K562 (cell line): Measurements from ENCODE around the gene KPNA1. TPM values are rescaled to one million over a fixed set of nuclear protein-coding genes. Genes with fewer than 3 reads are reported as not detected.
A peak's percentile ranks its signal among the peaks of the same experiment; 100 is the strongest.

Experiments
- ARNT ChIP-seq, 2 experiments: fragments of 450-650 bp; IDR thresholded peaks; 2 replicates each; pipeline ENCODE4 v1.6.1; 2016; ENCODE audit warnings: mild to moderate bottlenecking in 1 of 2
- CBX2 ChIP-seq: fragments of 200-600 bp; sonication (generic); IDR thresholded peaks from one replicate; pipeline ENCODE4 v1.6.1; 2012; ENCODE audit warnings: mild to moderate bottlenecking, low read length, inconsistent platforms; ENCODE audit not compliant: insufficient read depth, poor library complexity, severe bottlenecking
- DIDO1 ChIP-seq: fragments of 450-650 bp; IDR thresholded peaks from 2 replicates; pipeline ENCODE4 v1.6.1; 2016; ENCODE audit warnings: low read depth, missing biosample characterization, missing genetic modification characterization
- EP300 ChIP-seq: IDR thresholded peaks from 2 replicates; pipeline ENCODE4 v1.6.1; 2012; ENCODE audit warnings: low read length, improper control_type of control experiment
- FOSL1 ChIP-seq: fragments of 200-800 bp; sonication (Bioruptor generic); conservative IDR thresholded peaks from 2 replicates; pipeline ENCODE4 v1.6.1; 2016; ENCODE audit warnings: missing genetic modification characterization, missing compliant biosample characterization
- KLF13 ChIP-seq: fragments of 450-650 bp; IDR thresholded peaks from 2 replicates; pipeline ENCODE4 v1.6.1; 2016; ENCODE audit warnings: missing genetic modification characterization, low read depth, mild to moderate bottlenecking, missing compliant biosample characterization, moderate library complexity, borderline replicate concordance
- MAFK ChIP-seq: IDR thresholded peaks from 2 replicates; pipeline ENCODE4 v1.6.1; 2011; ENCODE audit warnings: low read length, improper control_type of control experiment
- MXI1 ChIP-seq: IDR thresholded peaks from 2 replicates; pipeline ENCODE4 v1.6.1; 2011; ENCODE audit warnings: low read depth, mild to moderate bottlenecking, improper control_type of control experiment, low read length
- NELFE ChIP-seq: IDR thresholded peaks from 2 replicates; pipeline ENCODE4 v1.6.1; 2011; ENCODE audit warnings: mild to moderate bottlenecking; ENCODE audit not compliant: insufficient read depth, insufficient read length
- NR2C1 ChIP-seq, 2 experiments: fragments of 450-650 bp; IDR thresholded peaks; 2 replicates each; pipeline ENCODE4 v1.6.1; 2017; ENCODE audit warnings: mild to moderate bottlenecking in 2 of 2, antibody characterized with exemption in 1 of 2, inconsistent platforms in 1 of 2, missing compliant biosample characterization in 1 of 2, missing genetic modification characterization in 1 of 2
- SIN3A ChIP-seq, 2 experiments: fragments of 150-350 bp in 1 of 2; IDR thresholded peaks; 2 replicates each; pipeline ENCODE4 v1.6.1; 2011 to 2016; ENCODE audit warnings: borderline replicate concordance in 2 of 2, low read depth in 2 of 2, low read length in 2 of 2, mild to moderate bottlenecking in 2 of 2, moderate library complexity in 2 of 2; ENCODE audit not compliant: control insufficient read depth in 1 of 2
- SMAD4 ChIP-seq: fragments of 250-450 bp; sonication (Bioruptor Pico); conservative IDR thresholded peaks from 2 replicates; pipeline ENCODE4 v1.8.0; 2021; ENCODE audit warnings: inconsistent platforms, mild to moderate bottlenecking, moderate library complexity
- ZBTB7A ChIP-seq: IDR thresholded peaks from 2 replicates; pipeline ENCODE4 v1.6.1; 2011; ENCODE audit warnings: low read depth, mild to moderate bottlenecking, low read length, moderate library complexity, borderline replicate concordance; ENCODE audit not compliant: control insufficient read depth
- ZNF140 ChIP-seq: fragments of 250-450 bp; sonication (Bioruptor Pico); IDR thresholded peaks from 2 replicates; pipeline ENCODE4 v1.8.0; 2021; ENCODE audit warnings: moderate library complexity, mild to moderate bottlenecking, inconsistent platforms
- ZNF23 ChIP-seq: fragments of 250-450 bp; sonication (Bioruptor Pico); IDR thresholded peaks from 2 replicates; pipeline ENCODE4 v1.4.0; 2020; ENCODE audit warnings: mild to moderate bottlenecking
- ZNF589 ChIP-seq: fragments of 200-800 bp; sonication (Bioruptor generic); IDR thresholded peaks from 2 replicates; pipeline ENCODE4 v1.6.1; 2016; ENCODE audit warnings: low read depth, missing genetic modification characterization, missing compliant biosample characterization
- polyA plus RNA-seq, 8 experiments: library from polyadenylated mRNA; depleted of rRNA in 4 of 8; stranded (reverse) in 5 of 8; unstranded in 3 of 8; fragments of >200 nt; fragmentation: Nextera tagmentation in 2 of 8; fragmentation: Illumina TruSeq in 1 of 8; extraction: Ambion mirVana in 2 of 8; extraction: Trizol in 1 of 8; gene quantifications; 2 replicates each; pipeline versions ENCODE4 v1.2.1 to v1.2.3, GENCODE V29; 2011 to 2014; ENCODE audit warnings: inconsistent platforms in 1 of 8, missing spikeins in 1 of 8
- total RNA-seq, 7 experiments: library from RNA; depleted of rRNA in 6 of 7; stranded (reverse); fragments of >200 nt in 6 of 7; fragmentation: Illumina TruSeq in 2 of 7; extraction: Trizol in 2 of 7; gene quantifications; 2 replicates each; pipeline versions ENCODE4 v1.2.1 to v1.2.3, GENCODE V29; 2011 to 2021; ENCODE audit warnings: low replicate concordance in 1 of 7
- TF ChIP-seq, protein P1 (sequence below), 2 experiments: fragments of 250-450 bp in 1 of 2; fragments of 450-650 bp in 1 of 2; sonication (Bioruptor Pico) in 1 of 2; IDR thresholded peaks; 2 replicates each; pipeline versions ENCODE4 v1.6.1 to v1.8.0; 2016 to 2021; ENCODE audit warnings: mild to moderate bottlenecking in 2 of 2, moderate library complexity in 2 of 2, missing compliant biosample characterization in 1 of 2, missing genetic modification characterization in 1 of 2
- TF ChIP-seq, protein P2 (sequence below): fragments of 450-650 bp; IDR thresholded peaks from 2 replicates; pipeline ENCODE4 v1.6.1; 2014; ENCODE audit warnings: low read depth, mild to moderate bottlenecking, moderate library complexity, borderline replicate concordance
- TF ChIP-seq, protein P3 (sequence below): sonication (generic); formaldehyde crosslinking; IDR thresholded peaks from 2 replicates; pipeline ENCODE4 v1.8.0; 2023; ENCODE audit warnings: mild to moderate bottlenecking, missing genetic modification reagents
- TF ChIP-seq, protein P4 (sequence below): sonication (generic); formaldehyde crosslinking; IDR thresholded peaks from 2 replicates; pipeline ENCODE4 v1.8.1; 2023; ENCODE audit warnings: mild to moderate bottlenecking, missing genetic modification reagents

The KPNA1 gene
- total and polyA plus RNA-seq, 9 of the 15 experiments (the other 6 are each of a cell fraction or from before 2014, with no cell fraction given), result 9.3 to 53.8 (median 33.5) TPM

DNA sequence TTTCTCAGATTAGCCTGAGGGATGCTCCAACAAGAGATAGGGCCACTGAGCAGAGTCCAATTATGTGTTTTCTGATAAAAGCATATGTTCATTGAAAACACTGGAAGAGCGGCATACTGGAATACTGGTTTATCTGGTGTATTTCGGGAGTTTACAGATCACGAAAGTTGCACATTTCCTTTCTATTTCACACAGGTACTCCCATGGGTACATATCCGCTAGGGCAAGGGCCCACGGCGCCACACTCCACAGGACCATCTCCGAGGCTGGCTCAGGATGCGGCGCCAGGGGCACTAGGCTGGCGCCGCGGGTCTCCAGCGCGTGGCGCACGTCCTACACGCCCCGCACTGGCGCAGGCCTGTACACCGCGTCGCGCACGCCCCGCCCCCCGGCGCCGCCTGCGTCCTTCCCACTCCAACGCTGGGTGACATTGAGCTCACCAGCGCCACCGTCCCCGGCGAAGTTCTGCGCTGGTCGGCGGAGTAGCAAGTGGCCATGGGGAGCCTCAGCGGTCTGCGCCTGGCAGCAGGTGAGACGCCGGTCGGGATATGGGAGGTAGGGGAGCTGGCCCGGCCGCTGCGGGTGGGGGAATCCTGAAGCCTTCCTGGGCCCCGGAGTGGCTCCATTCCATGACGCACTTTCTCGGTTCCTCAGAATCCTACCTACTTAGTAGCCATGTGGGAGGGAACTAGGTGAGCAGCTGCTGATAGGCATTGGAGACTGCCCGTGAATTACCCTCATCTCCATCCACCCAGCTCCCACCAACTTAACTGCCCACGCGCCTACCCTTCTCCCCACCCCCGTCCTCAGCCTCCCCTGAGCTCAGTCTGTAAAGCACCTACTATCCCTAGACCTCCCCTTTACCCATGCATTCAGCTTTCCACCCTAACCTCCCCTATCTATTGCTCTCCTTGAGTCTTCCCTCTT, 130.7 kb downstream of the KPNA1 start, which contains the start of gene FAM162A (continued):
- peak; percentile 52 to 63; a peak in 2 of 4 replicates for TF ChIP-seq SIN3A (IDR thresholded peaks at IDR 0.05; ENCODE audit: borderline replicate concordance in 2 of 2, control insufficient read depth in 1 of 2, low read depth in 2 of 2, low read length in 2 of 2)
- TF ChIP-seq SMAD4 (CRISPR knock-in tag), result peak; percentile 55; the same call in 1 of the 2 replicates
- TF ChIP-seq, protein P1, sequence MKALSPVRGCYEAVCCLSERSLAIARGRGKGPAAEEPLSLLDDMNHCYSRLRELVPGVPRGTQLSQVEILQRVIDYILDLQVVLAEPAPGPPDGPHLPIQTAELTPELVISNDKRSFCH (CRISPR knock-in tag; IDR thresholded peaks at IDR 0.05), result no peak
- TF ChIP-seq, protein P1 (tag; IDR thresholded peaks at IDR 0.05), result no peak
- no peak for TF ChIP-seq ZNF589
- TF ChIP-seq DIDO1 (tag), result no peak
- TF ChIP-seq NELFE, result no peak
- no peak; the same call in 1 of the 2 replicates for TF ChIP-seq MXI1
- no peak for TF ChIP-seq ZNF23 (CRISPR knock-in tag)
- no peak for TF ChIP-seq CBX2
- no peak for TF ChIP-seq ZNF140 (CRISPR knock-in tag)
- no peak for TF ChIP-seq ARNT (IDR thresholded peaks at IDR 0.05)
- TF ChIP-seq, protein P2, sequence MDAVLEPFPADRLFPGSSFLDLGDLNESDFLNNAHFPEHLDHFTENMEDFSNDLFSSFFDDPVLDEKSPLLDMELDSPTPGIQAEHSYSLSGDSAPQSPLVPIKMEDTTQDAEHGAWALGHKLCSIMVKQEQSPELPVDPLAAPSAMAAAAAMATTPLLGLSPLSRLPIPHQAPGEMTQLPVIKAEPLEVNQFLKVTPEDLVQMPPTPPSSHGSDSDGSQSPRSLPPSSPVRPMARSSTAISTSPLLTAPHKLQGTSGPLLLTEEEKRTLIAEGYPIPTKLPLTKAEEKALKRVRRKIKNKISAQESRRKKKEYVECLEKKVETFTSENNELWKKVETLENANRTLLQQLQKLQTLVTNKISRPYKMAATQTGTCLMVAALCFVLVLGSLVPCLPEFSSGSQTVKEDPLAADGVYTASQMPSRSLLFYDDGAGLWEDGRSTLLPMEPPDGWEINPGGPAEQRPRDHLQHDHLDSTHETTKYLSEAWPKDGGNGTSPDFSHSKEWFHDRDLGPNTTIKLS, result peak; percentile 47; the same call in 1 of the 2 replicates
- no peak for TF ChIP-seq FOSL1 (tag)
- TF ChIP-seq EP300, result no peak
- no peak for TF ChIP-seq NR2C1 (IDR thresholded peaks at IDR 0.05)
- TF ChIP-seq NR2C1 (tag; IDR thresholded peaks at IDR 0.05), result no peak
- TF ChIP-seq ZBTB7A, result peak; percentile 80; the same call in 1 of the 2 replicates
- no peak for TF ChIP-seq MAFK
- TF ChIP-seq, protein P3, sequence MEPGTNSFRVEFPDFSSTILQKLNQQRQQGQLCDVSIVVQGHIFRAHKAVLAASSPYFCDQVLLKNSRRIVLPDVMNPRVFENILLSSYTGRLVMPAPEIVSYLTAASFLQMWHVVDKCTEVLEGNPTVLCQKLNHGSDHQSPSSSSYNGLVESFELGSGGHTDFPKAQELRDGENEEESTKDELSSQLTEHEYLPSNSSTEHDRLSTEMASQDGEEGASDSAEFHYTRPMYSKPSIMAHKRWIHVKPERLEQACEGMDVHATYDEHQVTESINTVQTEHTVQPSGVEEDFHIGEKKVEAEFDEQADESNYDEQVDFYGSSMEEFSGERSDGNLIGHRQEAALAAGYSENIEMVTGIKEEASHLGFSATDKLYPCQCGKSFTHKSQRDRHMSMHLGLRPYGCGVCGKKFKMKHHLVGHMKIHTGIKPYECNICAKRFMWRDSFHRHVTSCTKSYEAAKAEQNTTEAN (CRISPR knock-in tag), result no peak
- TF ChIP-seq, protein P4, sequence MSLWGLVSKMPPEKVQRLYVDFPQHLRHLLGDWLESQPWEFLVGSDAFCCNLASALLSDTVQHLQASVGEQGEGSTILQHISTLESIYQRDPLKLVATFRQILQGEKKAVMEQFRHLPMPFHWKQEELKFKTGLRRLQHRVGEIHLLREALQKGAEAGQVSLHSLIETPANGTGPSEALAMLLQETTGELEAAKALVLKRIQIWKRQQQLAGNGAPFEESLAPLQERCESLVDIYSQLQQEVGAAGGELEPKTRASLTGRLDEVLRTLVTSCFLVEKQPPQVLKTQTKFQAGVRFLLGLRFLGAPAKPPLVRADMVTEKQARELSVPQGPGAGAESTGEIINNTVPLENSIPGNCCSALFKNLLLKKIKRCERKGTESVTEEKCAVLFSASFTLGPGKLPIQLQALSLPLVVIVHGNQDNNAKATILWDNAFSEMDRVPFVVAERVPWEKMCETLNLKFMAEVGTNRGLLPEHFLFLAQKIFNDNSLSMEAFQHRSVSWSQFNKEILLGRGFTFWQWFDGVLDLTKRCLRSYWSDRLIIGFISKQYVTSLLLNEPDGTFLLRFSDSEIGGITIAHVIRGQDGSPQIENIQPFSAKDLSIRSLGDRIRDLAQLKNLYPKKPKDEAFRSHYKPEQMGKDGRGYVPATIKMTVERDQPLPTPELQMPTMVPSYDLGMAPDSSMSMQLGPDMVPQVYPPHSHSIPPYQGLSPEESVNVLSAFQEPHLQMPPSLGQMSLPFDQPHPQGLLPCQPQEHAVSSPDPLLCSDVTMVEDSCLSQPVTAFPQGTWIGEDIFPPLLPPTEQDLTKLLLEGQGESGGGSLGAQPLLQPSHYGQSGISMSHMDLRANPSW (CRISPR knock-in tag), result no peak
- peak; percentile 32; the same call in 1 of the 2 replicates for TF ChIP-seq KLF13 (tag)
